Lower leg skin (tissue), 4 donors: ENCODE measurements around the gene MACROD1. TPM values are rescaled to one million over a fixed set of nuclear protein-coding genes. Genes with fewer than 3 reads are reported as not detected.

ENCODE experiments used
- DNase-seq, 2 donors: peaks; one replicate each; pipeline ENCODE4 v3.0.0-alpha.2; 2019; ENCODE audit warnings: low spot score in 2 of 2
- H3K4me3 ChIP-seq: fragments of 200-600 bp; sonication (generic); 2 replicates; pipeline ENCODE4 v1.5.1; 2017; ENCODE audit warnings: mild to moderate bottlenecking, low read depth; ENCODE audit not compliant: poor library complexity, severe bottlenecking
- POLR2A ChIP-seq, 2 donors: fragments of 450-650 bp; IDR thresholded peaks; one replicate each; pipeline ENCODE4 v1.6.1; 2016 to 2017; ENCODE audit warnings: antibody characterized with exemption in 2 of 2, mild to moderate bottlenecking in 1 of 2, moderate library complexity in 1 of 2
- WGBS, 2 donors: methylation state at CpG; one replicate each; pipeline ENCODE4 v1.1.5; 2018; 5-methylcytosine and 5-hydroxymethylcytosine counted together
- intact Hi-C: fragments of 100-400 bp; cut with DNase I; formaldehyde crosslinking; loops from one replicate; pipeline ENCODE4 v1.15.0; 2023; ENCODE audit warnings: low total_unique reads
- total RNA-seq, 4 donors: library from RNA; depleted of rRNA; stranded (reverse); fragments of >200 nt; gene quantifications; one replicate each; pipeline ENCODE4 v1.1.0, GENCODE V29; 2016
- TF ChIP-seq, protein P1 (sequence below), 3 donors: fragments of 450-650 bp; IDR thresholded peaks; one replicate each; pipeline ENCODE4 v1.5.1; 2016; ENCODE audit warnings: antibody characterized with exemption in 3 of 3, mild to moderate bottlenecking in 3 of 3, moderate library complexity in 2 of 3

The MACROD1 gene
- total RNA-seq, 4 donors from 2014 or later: 44.8 to 74.8 (median 55.6) TPM

DNA sequence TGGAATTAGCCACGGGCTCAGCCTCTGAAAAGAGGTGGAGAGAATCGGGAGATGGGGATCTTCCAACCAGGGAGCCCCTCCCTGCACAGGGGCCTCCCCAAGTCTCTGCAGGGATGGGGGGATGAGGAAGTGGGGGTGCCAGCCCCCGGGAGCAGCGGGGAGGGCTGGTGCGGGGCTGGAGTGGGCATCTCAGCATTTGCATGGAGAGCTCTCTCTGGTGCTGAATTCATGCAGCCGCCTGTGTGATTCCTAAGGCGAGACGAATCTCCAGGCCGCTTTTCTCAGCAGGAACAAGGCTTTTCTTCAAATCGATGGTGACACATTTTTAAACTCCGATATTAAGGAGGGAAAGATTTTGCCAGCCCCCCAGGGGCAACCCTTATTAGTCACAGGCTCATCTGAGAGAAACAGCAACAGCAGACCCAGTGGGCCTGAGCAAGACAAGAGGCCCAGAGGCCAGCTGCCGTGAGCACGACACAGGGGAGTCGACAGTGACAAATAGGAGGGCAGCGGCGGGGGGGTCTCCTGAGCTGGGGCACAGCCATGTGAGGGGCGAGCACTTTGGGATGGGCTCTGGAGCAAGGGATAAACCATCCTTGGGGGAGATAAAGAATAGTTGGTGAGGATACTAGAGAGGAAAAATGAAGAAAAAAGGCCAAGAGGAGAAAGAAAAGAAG lies 29.0 kb downstream of the MACROD1 start:
- DNase-seq: no peak
- no peak overlapping the region for H3K4me3 ChIP-seq
- TF ChIP-seq, protein P1, sequence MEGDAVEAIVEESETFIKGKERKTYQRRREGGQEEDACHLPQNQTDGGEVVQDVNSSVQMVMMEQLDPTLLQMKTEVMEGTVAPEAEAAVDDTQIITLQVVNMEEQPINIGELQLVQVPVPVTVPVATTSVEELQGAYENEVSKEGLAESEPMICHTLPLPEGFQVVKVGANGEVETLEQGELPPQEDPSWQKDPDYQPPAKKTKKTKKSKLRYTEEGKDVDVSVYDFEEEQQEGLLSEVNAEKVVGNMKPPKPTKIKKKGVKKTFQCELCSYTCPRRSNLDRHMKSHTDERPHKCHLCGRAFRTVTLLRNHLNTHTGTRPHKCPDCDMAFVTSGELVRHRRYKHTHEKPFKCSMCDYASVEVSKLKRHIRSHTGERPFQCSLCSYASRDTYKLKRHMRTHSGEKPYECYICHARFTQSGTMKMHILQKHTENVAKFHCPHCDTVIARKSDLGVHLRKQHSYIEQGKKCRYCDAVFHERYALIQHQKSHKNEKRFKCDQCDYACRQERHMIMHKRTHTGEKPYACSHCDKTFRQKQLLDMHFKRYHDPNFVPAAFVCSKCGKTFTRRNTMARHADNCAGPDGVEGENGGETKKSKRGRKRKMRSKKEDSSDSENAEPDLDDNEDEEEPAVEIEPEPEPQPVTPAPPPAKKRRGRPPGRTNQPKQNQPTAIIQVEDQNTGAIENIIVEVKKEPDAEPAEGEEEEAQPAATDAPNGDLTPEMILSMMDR (IDR thresholded peaks at IDR 0.05): no peak
- TF ChIP-seq POLR2A (IDR thresholded peaks at IDR 0.05): no peak
- intact Hi-C loops: no loop called here
- 81% methylated on average over 17 of the region's 17 CpGs for WGBS, 2 donors

DNA sequence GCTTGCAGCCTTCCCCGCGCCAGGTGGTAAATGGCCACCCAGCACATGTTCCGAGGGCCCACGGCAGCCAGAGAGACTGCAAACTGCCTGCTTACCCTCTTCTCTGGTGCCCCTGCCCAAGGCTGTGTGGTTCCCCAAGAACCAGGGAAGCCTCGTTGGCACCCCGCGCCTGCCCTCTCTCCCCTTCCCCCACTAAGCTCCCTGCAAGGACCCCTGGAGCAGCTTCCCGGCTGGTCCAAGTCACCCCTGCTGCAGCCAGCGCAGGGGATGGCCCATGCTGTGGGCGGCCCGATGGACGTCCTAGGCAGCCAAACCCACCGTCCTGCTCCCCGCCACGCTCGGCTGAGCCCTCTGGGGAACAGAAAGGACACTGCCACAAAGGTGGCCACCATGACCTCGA lies 30.2 kb downstream of the MACROD1 start:
- 93 to 95% methylated on average over 17 of the region's 17 CpGs for WGBS, 2 donors
- DNase-seq: no peak
- intact Hi-C loops: no loop called here
- no peak overlapping the region for H3K4me3 ChIP-seq
- no peak for TF ChIP-seq POLR2A (IDR thresholded peaks at IDR 0.05)
- TF ChIP-seq, protein P1 (IDR thresholded peaks at IDR 0.05): no peak

DNA sequence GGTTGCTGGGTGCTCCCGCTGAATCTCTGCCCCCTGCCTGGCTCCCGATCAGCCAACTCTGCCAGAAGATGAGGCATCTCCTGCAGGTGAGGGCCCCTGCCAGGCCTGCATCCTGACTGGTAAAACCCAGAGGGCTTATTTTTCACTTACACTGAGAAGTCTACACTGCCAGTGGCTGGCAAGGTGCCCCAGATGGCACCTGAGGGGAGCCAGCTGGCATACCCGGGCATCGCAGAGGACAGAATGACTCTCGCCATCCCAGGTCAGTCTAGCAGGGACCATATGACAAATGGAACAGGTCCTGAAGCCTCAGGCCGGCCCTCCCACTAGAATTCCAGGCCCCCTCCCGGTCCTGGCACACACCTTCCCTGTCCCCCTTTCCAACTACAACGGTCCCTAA lies 30.9 kb downstream of the MACROD1 start:
- TF ChIP-seq, protein P1 (IDR thresholded peaks at IDR 0.05): no peak
- TF ChIP-seq POLR2A (IDR thresholded peaks at IDR 0.05): no peak
- no peak overlapping the region for H3K4me3 ChIP-seq
- no peak for DNase-seq
- 61 to 76% methylated on average over 8 of the region's 8 CpGs for WGBS, 2 donors
- intact Hi-C loops: no loop called here

DNA sequence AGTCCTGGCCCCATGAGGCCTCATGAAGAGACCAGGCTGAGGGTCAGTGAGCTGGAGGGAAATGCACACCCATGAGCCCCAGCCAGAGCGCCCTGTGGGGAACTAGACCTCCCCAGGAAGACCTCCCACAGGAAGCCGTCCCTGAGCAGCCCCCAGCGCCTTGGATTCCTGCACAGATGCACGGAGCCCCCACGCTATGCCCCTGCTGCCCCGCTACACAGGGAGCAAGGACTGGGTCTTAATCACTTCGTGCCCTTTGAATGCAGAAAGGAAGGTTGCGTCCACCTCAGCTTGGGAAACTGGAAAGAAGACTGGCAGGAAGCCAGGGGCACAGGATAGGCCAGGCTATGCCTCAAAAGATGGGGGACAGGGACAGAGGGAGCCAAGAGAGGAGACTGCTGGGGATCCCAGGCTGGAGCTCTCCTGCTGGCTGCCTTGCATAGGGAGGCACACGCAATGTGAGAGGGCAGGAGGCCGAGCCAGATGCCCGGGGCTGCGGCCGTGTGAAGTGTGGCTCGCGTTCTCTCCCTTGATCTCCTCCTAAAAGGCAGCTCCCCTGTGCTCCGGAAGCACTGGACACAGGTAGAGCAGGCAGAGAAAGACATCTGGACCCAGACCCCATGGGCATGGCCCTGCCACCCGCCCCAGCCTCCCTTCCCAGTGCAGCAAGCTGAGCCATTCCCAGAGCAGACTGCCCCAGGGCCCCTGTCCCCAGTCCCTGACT lies 32.8 kb downstream of the MACROD1 start:
- intact Hi-C loops: no loop called here
- H3K4me3 ChIP-seq: no peak overlapping the region
- no peak for DNase-seq
- WGBS, 2 donors: 94% methylated on average over 17 of the region's 17 CpGs
- no peak for TF ChIP-seq POLR2A (IDR thresholded peaks at IDR 0.05)
- TF ChIP-seq, protein P1 (IDR thresholded peaks at IDR 0.05): no peak

DNA sequence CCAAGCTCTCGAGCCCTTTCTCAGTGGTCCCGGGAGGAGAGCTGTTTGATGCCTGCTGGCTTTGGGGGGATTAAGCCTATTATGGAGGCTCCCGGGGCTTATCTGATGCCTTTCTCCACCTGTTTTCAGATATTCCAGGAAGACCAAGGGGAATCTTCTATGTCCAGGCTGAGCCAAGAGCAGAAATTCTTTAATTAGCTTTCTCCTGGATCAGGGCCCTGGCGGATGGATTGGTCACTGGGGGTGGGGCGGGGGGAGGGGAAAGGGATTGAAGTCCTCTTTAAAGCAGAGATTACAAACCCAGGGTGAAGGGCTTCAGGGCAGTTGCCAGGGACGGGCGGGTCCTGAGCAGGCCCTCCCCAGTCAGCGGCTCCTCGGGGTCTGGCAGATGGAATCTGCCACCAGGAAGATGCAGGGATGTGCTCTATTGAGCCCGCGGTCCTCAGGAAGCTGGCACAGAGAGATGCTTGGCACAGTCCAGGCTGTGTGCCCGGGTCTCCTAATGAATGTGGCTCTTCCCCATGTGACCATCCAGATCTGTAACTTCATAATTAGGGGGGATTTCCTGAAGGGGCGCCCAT lies 33.6 kb downstream of the MACROD1 start:
- WGBS, 2 donors: 74 to 78% methylated on average over 13 of the region's 13 CpGs
- TF ChIP-seq POLR2A (IDR thresholded peaks at IDR 0.05): no peak
- TF ChIP-seq, protein P1 (IDR thresholded peaks at IDR 0.05): no peak
- no peak for DNase-seq
- intact Hi-C loops: no loop called here
- H3K4me3 ChIP-seq: no peak overlapping the region
